Endodermal cell (in vitro differentiated cells): Measurements from ENCODE around the gene KIT. TPM values are rescaled to one million over a fixed set of nuclear protein-coding genes. Genes with fewer than 3 reads are reported as not detected.

ENCODE experiments used
- DNase-seq: peaks from one replicate; pipeline ENCODE4 v3.0.0-alpha.2; 2017
- H3K27ac ChIP-seq: 2 replicates; pipeline ENCODE4 v1.5.1; 2013; ENCODE audit warnings: mild to moderate bottlenecking, low read depth, low read length, moderate library complexity
- H3K27me3 ChIP-seq: 2 replicates; pipeline ENCODE4 v1.6.1; 2013; ENCODE audit warnings: mild to moderate bottlenecking, low read length, moderate library complexity; ENCODE audit not compliant: insufficient read depth, control insufficient read depth, poor library complexity, severe bottlenecking
- H3K36me3 ChIP-seq: 2 replicates; pipeline ENCODE4 v1.7.0; 2013; ENCODE audit warnings: mild to moderate bottlenecking, low read length, moderate library complexity; ENCODE audit not compliant: control insufficient read depth, insufficient read depth
- H3K4me1 ChIP-seq: one replicate; pipeline ENCODE4 v1.7.0; 2013; ENCODE audit warnings: low read length; ENCODE audit not compliant: control insufficient read depth, insufficient read depth
- H3K4me3 ChIP-seq: 2 replicates; pipeline ENCODE4 v1.5.1; 2013; ENCODE audit warnings: mild to moderate bottlenecking, low read length, moderate library complexity
- H3K9ac ChIP-seq: 2 replicates; pipeline ENCODE4 v1.6.1; 2013; ENCODE audit warnings: mild to moderate bottlenecking, low read length, moderate library complexity; ENCODE audit not compliant: poor library complexity, severe bottlenecking; ENCODE audit errors: extremely low read depth
- H3K9me3 ChIP-seq: 2 replicates; pipeline ENCODE4 v1.6.1; 2013; ENCODE audit warnings: mild to moderate bottlenecking, low read length, moderate library complexity; ENCODE audit not compliant: control insufficient read depth
- H3K27ac Mint-ChIP-seq: 2 replicates; pipeline ENCODE4 v1.8.0; 2020; ENCODE audit warnings: mixed read lengths
- H3K27me3 Mint-ChIP-seq: 2 replicates; pipeline ENCODE4 v1.8.0; 2021; ENCODE audit warnings: mild to moderate bottlenecking, mixed read lengths; ENCODE audit not compliant: insufficient read depth
- H3K36me3 Mint-ChIP-seq: 2 replicates; pipeline ENCODE4 v1.8.0; 2020; ENCODE audit warnings: low read depth, mixed read lengths
- H3K4me1 Mint-ChIP-seq: 2 replicates; pipeline ENCODE4 v1.8.0; 2020; ENCODE audit warnings: mixed read lengths
- H3K4me3 Mint-ChIP-seq: 2 replicates; pipeline ENCODE4 v1.8.0; 2020; ENCODE audit warnings: mild to moderate bottlenecking, moderate library complexity, mixed read lengths
- H3K9me3 Mint-ChIP-seq: 2 replicates; pipeline ENCODE4 v1.8.0; 2020; ENCODE audit warnings: mild to moderate bottlenecking, mixed read lengths
- CTCF ChIP-seq: fragments of 200-600 bp; sonication (generic); conservative IDR thresholded peaks from 2 replicates; pipeline ENCODE4 v1.5.0; 2021; ENCODE audit warnings: antibody characterized with exemption, mild to moderate bottlenecking
- WGBS, 2 experiments: methylation state at CpG; one replicate each; pipeline versions ENCODE4 v1.1.5 to v1.1.7; 2013; ENCODE audit warnings: missing lambda C conversion rate in 2 of 2, mixed read lengths in 1 of 2; ENCODE audit not compliant: insufficient coverage in 1 of 2, insufficient read length in 1 of 2; 5-methylcytosine and 5-hydroxymethylcytosine counted together
- total RNA-seq, 2 donors: library from RNA; stranded (reverse); fragmentation: NEBNext Ultra II Directional in 1 of 2; extraction: Animal tissue kit (Norgen Biotek cat#: 25700) in 1 of 2; gene quantifications; 2 replicates in 1 of 2; 3 replicates in 1 of 2; pipeline ENCODE4 v1.2.1, GENCODE V29; 2021

KIT gene
- total RNA-seq, 2 donors from 2014 or later = 135 to 167 TPM

- Histone ChIP-seq H3K27ac (no peak overlapping the region), H3K27me3 (no peaks in the 10 kb centered on the region), H3K4me3 (no peak overlapping the region), H3K36me3 (no peaks in the 10 kb centered on the region), H3K4me1 (no peaks in the 10 kb centered on the region), H3K9me3 (no peaks in the 10 kb centered on the region), H3K9ac (no peak overlapping the region)
- Mint-ChIP-seq H3K4me3 (no peak overlapping the region), H3K27me3 (no peaks in the 10 kb centered on the region), H3K27ac (no peak overlapping the region), H3K9me3 (no peaks in the 10 kb centered on the region), H3K36me3 (no peaks in the 10 kb centered on the region), H3K4me1 (peaks cover 16% of the 10 kb centered on the region)
- 92 to 100% methylated on average over 1 to 5 of the region's 5 CpGs for WGBS, 2 experiments
- TF ChIP-seq CTCF = no peak
- no peak for DNase-seq
Measured at GRCh38 chr4:54643172-54643571, 14.6 kb upstream of the KIT start.

GRCh38 chr4:54643958-54644751 is 13.6 kb upstream of the KIT start:
- WGBS, 2 experiments = 95 to 96% methylated on average over 4 to 6 of the region's 6 CpGs
- no peak for TF ChIP-seq CTCF
- no peaks in the 10 kb centered on the region for H3K4me1 ChIP-seq

GRCh38 chr4:54645830-54646229 is 11.9 kb upstream of the KIT start:
- 88% methylated on average over 1 of the region's 1 CpG; no CpG with 5 or more reads in 1 of the 2 experiments for whole genome bisulfite sequencing, 2 experiments
- Histone ChIP-seq H3K27ac (no peak overlapping the region), H3K9ac (no peak overlapping the region), H3K4me3 (no peak overlapping the region), H3K27me3 (no peaks in the 10 kb centered on the region), H3K4me1 (no peaks in the 10 kb centered on the region), H3K9me3 (no peaks in the 10 kb centered on the region), H3K36me3 (no peaks in the 10 kb centered on the region)
- DNase-seq = no peak
- Mint-ChIP-seq H3K27me3 (no peaks in the 10 kb centered on the region), H3K27ac (no peak overlapping the region), H3K4me3 (no peak overlapping the region), H3K9me3 (no peaks in the 10 kb centered on the region), H3K4me1 (peaks cover 6% of the 10 kb centered on the region), H3K36me3 (no peaks in the 10 kb centered on the region)
- no peak for TF ChIP-seq CTCF

More at GRCh38 chr4:54643958-54644751, 13.6 kb upstream of the KIT start:
- no peak overlapping the region for H3K27ac Mint-ChIP-seq
- DNase-seq = no peak
- no peaks in the 10 kb centered on the region for H3K27me3 Mint-ChIP-seq
- no peaks in the 10 kb centered on the region for H3K9me3 Mint-ChIP-seq
- Histone ChIP-seq H3K27ac (no peak overlapping the region), H3K36me3 (no peaks in the 10 kb centered on the region), H3K4me3 (no peak overlapping the region), H3K9me3 (no peaks in the 10 kb centered on the region), H3K27me3 (no peaks in the 10 kb centered on the region), H3K9ac (no peak overlapping the region)
- H3K36me3 Mint-ChIP-seq = no peaks in the 10 kb centered on the region
- H3K4me1 Mint-ChIP-seq = peaks cover 11% of the 10 kb centered on the region
- no peak overlapping the region for H3K4me3 Mint-ChIP-seq
